Measurements from ENCODE around the gene ZNF701. TPM values are rescaled to one million over a fixed set of nuclear protein-coding genes. Genes with fewer than 3 reads are reported as not detected.
"Not testable (repeated sequence)": the region's sequence is repeated elsewhere in the genome, so short reads cannot be mapped to it uniquely, and the experiment has no call there.

ZNF701 gene
- total RNA-seq, 1 donor from 2014 or later, result 16.2 TPM

GRCh38 chr19:52566121-52566520 is 4.0 kb upstream of the ZNF701 start:
- Mint-ChIP-seq H3K36me3 (peaks cover 42% of the 10 kb centered on the region), H3K4me1 (peaks cover 4% of the 10 kb centered on the region), H3K9me3 (peaks cover 43% of the 10 kb centered on the region), H3K27ac (no peak overlapping the region), H3K27me3 (ENCODE audit: insufficient read depth, low read depth) (peaks cover 2% of the 10 kb centered on the region), H3K4me3 (no peak overlapping the region)
- TF ChIP-seq EZH2phosphoT487 (IDR thresholded peaks at IDR 0.05) (no peak), EZH2 (IDR thresholded peaks at IDR 0.05) (no peak)
- TF ChIP-seq, protein P1, sequence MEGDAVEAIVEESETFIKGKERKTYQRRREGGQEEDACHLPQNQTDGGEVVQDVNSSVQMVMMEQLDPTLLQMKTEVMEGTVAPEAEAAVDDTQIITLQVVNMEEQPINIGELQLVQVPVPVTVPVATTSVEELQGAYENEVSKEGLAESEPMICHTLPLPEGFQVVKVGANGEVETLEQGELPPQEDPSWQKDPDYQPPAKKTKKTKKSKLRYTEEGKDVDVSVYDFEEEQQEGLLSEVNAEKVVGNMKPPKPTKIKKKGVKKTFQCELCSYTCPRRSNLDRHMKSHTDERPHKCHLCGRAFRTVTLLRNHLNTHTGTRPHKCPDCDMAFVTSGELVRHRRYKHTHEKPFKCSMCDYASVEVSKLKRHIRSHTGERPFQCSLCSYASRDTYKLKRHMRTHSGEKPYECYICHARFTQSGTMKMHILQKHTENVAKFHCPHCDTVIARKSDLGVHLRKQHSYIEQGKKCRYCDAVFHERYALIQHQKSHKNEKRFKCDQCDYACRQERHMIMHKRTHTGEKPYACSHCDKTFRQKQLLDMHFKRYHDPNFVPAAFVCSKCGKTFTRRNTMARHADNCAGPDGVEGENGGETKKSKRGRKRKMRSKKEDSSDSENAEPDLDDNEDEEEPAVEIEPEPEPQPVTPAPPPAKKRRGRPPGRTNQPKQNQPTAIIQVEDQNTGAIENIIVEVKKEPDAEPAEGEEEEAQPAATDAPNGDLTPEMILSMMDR (IDR thresholded peaks at IDR 0.05), result no peak
- no peak overlapping the region for H3K4me2 ChIP-seq
- no peak overlapping the region for H2AFZ ChIP-seq (replicated peaks)
- H3K4me3 ChIP-seq, result no peak overlapping the region
- peaks cover 7% of the 10 kb centered on the region for H3K79me2 ChIP-seq (ENCODE audit: low read depth)
- no peaks in the 10 kb centered on the region for H3K9me3 ChIP-seq (ENCODE audit: low read depth)
- peaks cover 22% of the 10 kb centered on the region for H3F3A ChIP-seq (ENCODE audit: low read depth)
- H3K9ac ChIP-seq, result no peak overlapping the region
- no peaks in the 10 kb centered on the region for H4K20me1 ChIP-seq (ENCODE audit: low read depth)
- no peaks in the 10 kb centered on the region for H3K36me3 ChIP-seq
- peaks cover 6% of the 10 kb centered on the region for H3K4me1 ChIP-seq
- no peaks in the 10 kb centered on the region for H3K27me3 ChIP-seq
- no peak overlapping the region for H3K27ac ChIP-seq
- DNase-seq (ENCODE audit: low spot score), result no peak

DNA sequence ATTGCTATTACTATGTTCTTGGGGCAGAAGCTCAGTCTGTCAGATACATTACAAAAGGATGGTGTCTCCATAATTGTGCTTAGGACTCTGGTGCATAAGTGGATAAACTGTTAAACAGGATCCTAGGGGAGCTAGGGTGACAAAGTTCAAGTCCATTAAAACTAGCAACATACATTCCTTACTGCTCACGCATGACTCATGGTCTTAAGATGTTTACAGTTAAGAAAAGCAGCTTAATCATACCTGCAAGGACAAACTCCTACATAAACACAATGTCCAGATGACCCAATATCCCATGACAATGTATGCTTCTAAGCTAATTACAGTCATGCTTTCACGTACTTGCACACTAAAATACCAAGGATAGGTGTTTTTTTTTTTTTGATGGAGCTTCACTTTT is 3.5 kb upstream of the ZNF701 start:
- Mint-ChIP-seq H3K4me3 (no peak overlapping the region), H3K27ac (no peak overlapping the region)

GRCh38 chr19:52567921-52568320 is 2.2 kb upstream of the ZNF701 start:
- DNase-seq (ENCODE audit: low spot score), result no peak
- no peaks in the 10 kb centered on the region for H4K20me1 ChIP-seq (ENCODE audit: low read depth)
- H3K9me3 ChIP-seq (ENCODE audit: low read depth), result no peaks in the 10 kb centered on the region
- H3K9me3 Mint-ChIP-seq, result peaks cover 35% of the 10 kb centered on the region
- no peak overlapping the region for H3K4me3 Mint-ChIP-seq
- H3K27me3 ChIP-seq, result no peaks in the 10 kb centered on the region
- peaks cover 22% of the 10 kb centered on the region for H3F3A ChIP-seq (ENCODE audit: low read depth)
- H2AFZ ChIP-seq (replicated peaks), result no peak overlapping the region
- peaks cover 20% of the 10 kb centered on the region for H3K79me2 ChIP-seq (ENCODE audit: low read depth)
- peaks cover 6% of the 10 kb centered on the region for H3K4me1 ChIP-seq
- peaks cover 6% of the 10 kb centered on the region for H3K4me1 Mint-ChIP-seq
- H3K36me3 ChIP-seq, result no peaks in the 10 kb centered on the region
- peaks cover 42% of the 10 kb centered on the region for H3K36me3 Mint-ChIP-seq
- no peak for TF ChIP-seq EZH2phosphoT487 (IDR thresholded peaks at IDR 0.05)
- TF ChIP-seq EZH2 (IDR thresholded peaks at IDR 0.05), result no peak
- TF ChIP-seq, protein P1 (IDR thresholded peaks at IDR 0.05), result no peak
- H3K27ac ChIP-seq, result no peak overlapping the region
- H3K4me3 ChIP-seq, result no peak overlapping the region
- H3K27ac Mint-ChIP-seq, result no peak overlapping the region
- H3K9ac ChIP-seq, result no peak overlapping the region
- no peak overlapping the region for H3K4me2 ChIP-seq
- peaks cover 2% of the 10 kb centered on the region for H3K27me3 Mint-ChIP-seq (ENCODE audit: insufficient read depth, low read depth)

More for the DNA sequence above, 3.5 kb upstream of the ZNF701 start:
- no peak overlapping the region for H3K27ac ChIP-seq
- H3K27me3 Mint-ChIP-seq (ENCODE audit: insufficient read depth, low read depth), result peaks cover 2% of the 10 kb centered on the region
- no peak overlapping the region for H2AFZ ChIP-seq (replicated peaks)
- no peak overlapping the region for H3K4me3 ChIP-seq
- peaks cover 6% of the 10 kb centered on the region for H3K4me1 Mint-ChIP-seq
- peaks cover 41% of the 10 kb centered on the region for H3K9me3 Mint-ChIP-seq
- H3K4me2 ChIP-seq, result no peak overlapping the region
- H3K79me2 ChIP-seq (ENCODE audit: low read depth), result peaks cover 10% of the 10 kb centered on the region
- H3K9me3 ChIP-seq (ENCODE audit: low read depth), result no peaks in the 10 kb centered on the region
- H3K27me3 ChIP-seq, result no peaks in the 10 kb centered on the region
- H3K36me3 Mint-ChIP-seq, result peaks cover 41% of the 10 kb centered on the region
- TF ChIP-seq, protein P1 (IDR thresholded peaks at IDR 0.05), result no peak
- H3K4me1 ChIP-seq, result peaks cover 6% of the 10 kb centered on the region
- no peak for DNase-seq (ENCODE audit: low spot score)
- no peaks in the 10 kb centered on the region for H4K20me1 ChIP-seq (ENCODE audit: low read depth)
- H3K9ac ChIP-seq, result no peak overlapping the region
- peaks cover 22% of the 10 kb centered on the region for H3F3A ChIP-seq (ENCODE audit: low read depth)
- H3K36me3 ChIP-seq, result no peaks in the 10 kb centered on the region

DNA sequence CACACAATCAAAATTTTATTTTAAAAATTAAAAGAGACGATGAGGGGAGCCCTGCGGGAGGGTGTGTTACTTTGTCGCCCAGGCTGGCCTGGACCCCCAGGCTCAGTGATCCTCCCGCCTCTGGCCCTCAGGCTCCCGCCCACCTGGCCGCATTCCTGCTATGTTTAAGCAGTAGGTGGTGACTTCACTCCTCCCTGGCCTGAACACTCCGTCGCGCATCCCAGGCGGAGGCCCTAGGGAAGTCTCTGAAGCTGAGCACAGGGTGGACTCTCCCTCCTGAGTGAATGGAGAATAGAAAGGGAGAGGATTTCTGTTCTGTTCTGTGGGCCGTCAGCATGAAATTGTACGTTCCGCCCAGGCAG is 468 bp upstream of the ZNF701 start:
- H3K9ac ChIP-seq, result not testable (repeated sequence)
- peak overlapping the region; percentile 46 for H2AFZ ChIP-seq (replicated peaks)
- peak overlapping the region; percentile 79 for H3K4me2 ChIP-seq

More for the DNA sequence above, 468 bp upstream of the ZNF701 start:
- H4K20me1 ChIP-seq (ENCODE audit: low read depth); H3K4me1 Mint-ChIP-seq; H3K36me3 ChIP-seq; H3K4me1 ChIP-seq; H3K27me3 ChIP-seq; H3K9me3 ChIP-seq (ENCODE audit: low read depth); H3K27me3 Mint-ChIP-seq (ENCODE audit: insufficient read depth, low read depth): not testable (repeated sequence)
- Mint-ChIP-seq H3K9me3 (peaks cover 21% of the 10 kb centered on the region), H3K4me3 (peak overlapping the region; percentile 95), H3K36me3 (peaks cover 35% of the 10 kb centered on the region), H3K27ac (peak overlapping the region; percentile 81)
- DNase-seq (ENCODE audit: low spot score), result peak; percentile 88
- peak overlapping the region; percentile 66 for H3K27ac ChIP-seq
- H3K4me3 ChIP-seq, result peak overlapping the region; percentile 72
- H3K79me2 ChIP-seq (ENCODE audit: low read depth), result peaks cover 20% of the 10 kb centered on the region
- H3F3A ChIP-seq (ENCODE audit: low read depth), result peaks cover 22% of the 10 kb centered on the region
